B cell (primary cell): ENCODE results near the gene FAR2. TPM values are rescaled to one million over a fixed set of nuclear protein-coding genes. Genes with fewer than 3 reads are reported as not detected.

Experiments
- ATAC-seq: fragments of 200-7000 bp; cut with Tn5 transposase; one replicate; pipeline ENCODE4 v1.10.0; 2021; ENCODE audit warnings: low read depth, mild to moderate bottlenecking, moderate number of reproducible peaks, moderate library complexity
- CTCF ChIA-PET: fragments of 350-600 bp; sonication (Branson Sonifier 250); formaldehyde crosslinking; loops from one replicate; lab custom pipeline; 2021; ENCODE audit warnings: antibody characterized with exemption, inconsistent platforms; lab: Charles Lee
- POLR2A ChIA-PET: fragments of 350-600 bp; sonication (Branson Sonifier 250); formaldehyde crosslinking; loops from one replicate; lab custom pipeline; 2021; ENCODE audit warnings: antibody characterized with exemption; lab: Charles Lee
- DNase-seq: peaks from one replicate; pipeline ENCODE4 v3.0.0; 2013
- H2AFZ ChIP-seq: 2 replicates; pipeline ENCODE4 v1.6.1; 2012; ENCODE audit warnings: mild to moderate bottlenecking, low read depth, low read length; ENCODE audit not compliant: insufficient read depth, poor library complexity, severe bottlenecking
- H3K27ac ChIP-seq, 2 donors: 1 replicate in 1 of 2; 2 replicates in 1 of 2; pipeline ENCODE4 v1.5.1; 2012 to 2013; ENCODE audit warnings: low read length in 2 of 2, mild to moderate bottlenecking in 2 of 2, moderate library complexity in 1 of 2
- H3K27me3 ChIP-seq, 4 experiments: fragments of 200-600 bp in 1 of 4; sonication (generic) in 1 of 4; replicated peaks in 1 of 4; 1 replicate in 2 of 4; 2 replicates in 2 of 4; pipeline versions ENCODE4 v1.6.1 to v1.7.0; 2013 to 2016; ENCODE audit warnings: low read length in 3 of 4, mild to moderate bottlenecking in 2 of 4, mixed read lengths in 1 of 4, moderate library complexity in 1 of 4; ENCODE audit not compliant: insufficient read depth in 4 of 4, control insufficient read depth in 3 of 4; ENCODE audit errors: control extremely low read depth in 1 of 4
- H3K36me3 ChIP-seq, 2 experiments: replicated peaks in 1 of 2; 1 replicate in 1 of 2; 2 replicates in 1 of 2; pipeline versions ENCODE4 v1.6.1 to v1.7.1; 2013; ENCODE audit warnings: low read length in 1 of 2; ENCODE audit not compliant: insufficient read depth in 2 of 2, control insufficient read depth in 1 of 2; ENCODE audit errors: control extremely low read depth in 1 of 2, extremely low read depth in 1 of 2
- H3K4me1 ChIP-seq, 2 donors: fragments of 200-600 bp in 1 of 2; sonication (generic) in 1 of 2; 1 replicate in 1 of 2; 2 replicates in 1 of 2; pipeline versions ENCODE4 v1.5.1 to v1.6.1; 2013 to 2017; ENCODE audit warnings: low read length in 2 of 2; ENCODE audit not compliant: control insufficient read depth in 2 of 2, insufficient read depth in 2 of 2
- H3K4me2 ChIP-seq: replicated peaks from 2 replicates; pipeline ENCODE3; 2012; ENCODE audit warnings: mild to moderate bottlenecking, low read depth, low read length; ENCODE audit not compliant: poor library complexity, severe bottlenecking
- H3K4me3 ChIP-seq, 5 experiments: fragments of 200-600 bp in 1 of 5; sonication (generic) in 1 of 5; 1 replicate in 3 of 5; 2 replicates in 2 of 5; pipeline versions ENCODE4 v1.5.1 to v1.7.0; 2011 to 2016; ENCODE audit warnings: low read length in 4 of 5, mild to moderate bottlenecking in 4 of 5, low read depth in 2 of 5, control low read depth in 1 of 5, moderate library complexity in 1 of 5; ENCODE audit not compliant: insufficient read depth in 1 of 5; ENCODE audit errors: control extremely low read depth in 1 of 5, extremely low read depth in 1 of 5
- H3K79me2 ChIP-seq: fragments of 200-600 bp; sonication (generic); one replicate; pipeline ENCODE4 v1.6.0; 2016; ENCODE audit warnings: low read length; ENCODE audit not compliant: control insufficient read depth, insufficient read depth
- H3K9ac ChIP-seq: fragments of 200-600 bp; sonication (generic); 2 replicates; pipeline ENCODE4 v1.6.1; 2017; ENCODE audit warnings: mild to moderate bottlenecking, low read length, moderate library complexity
- H3K9me3 ChIP-seq, 3 donors: one replicate each; pipeline versions ENCODE4 v1.6.1 to v1.7.1; 2013; ENCODE audit warnings: low read length in 2 of 3; ENCODE audit not compliant: control insufficient read depth in 2 of 3, insufficient read depth in 1 of 3; ENCODE audit errors: control extremely low read depth in 1 of 3
- H4K20me1 ChIP-seq: 2 replicates; pipeline ENCODE4 v1.6.0; 2012; ENCODE audit warnings: mild to moderate bottlenecking, low read length; ENCODE audit not compliant: insufficient read depth, control insufficient read depth, poor library complexity, severe bottlenecking
- H3K27ac Mint-ChIP-seq: one replicate; pipeline ENCODE4 v1.8.0; 2021; ENCODE audit warnings: mixed read lengths
- H3K27me3 Mint-ChIP-seq: one replicate; pipeline ENCODE4 v1.8.0; 2021; ENCODE audit warnings: mixed read lengths
- H3K4me1 Mint-ChIP-seq: one replicate; pipeline ENCODE4 v1.8.0; 2021; ENCODE audit warnings: mixed read lengths
- H3K4me3 Mint-ChIP-seq: one replicate; pipeline ENCODE4 v1.8.0; 2021; ENCODE audit warnings: mixed read lengths
- H3K9me3 Mint-ChIP-seq: one replicate; pipeline ENCODE4 v1.8.0; 2022; ENCODE audit warnings: mixed read lengths; ENCODE audit not compliant: insufficient read depth
- EZH2 ChIP-seq: IDR thresholded peaks from 2 replicates; pipeline ENCODE4 v1.6.1; 2012; ENCODE audit warnings: borderline replicate concordance, low read depth, mild to moderate bottlenecking, moderate library complexity, low read length; ENCODE audit not compliant: insufficient read depth, poor library complexity, severe bottlenecking
- WGBS: methylation state at CpG from one replicate; pipeline ENCODE4 v1.1.5; 2013; ENCODE audit warnings: missing lambda C conversion rate; ENCODE audit not compliant: insufficient coverage; 5-methylcytosine and 5-hydroxymethylcytosine counted together
- intact Hi-C: fragments of 100-400 bp; cut with micrococcal nuclease; formaldehyde crosslinking; loops from one replicate; pipeline ENCODE4 v1.10.0; 2022
- polyA plus RNA-seq: library from polyadenylated mRNA; depleted of rRNA; stranded (reverse); fragments of >200 nt; gene quantifications from 2 replicates; pipeline ENCODE4 v1.2.3, GENCODE V29; 2012
- total RNA-seq, 2 donors: library from RNA; stranded (reverse); fragments of 120-200 nt in 1 of 2; gene quantifications; 1 replicate in 1 of 2; 2 replicates in 1 of 2; pipeline versions ENCODE4 v1.2.3 to v1.2.4, GENCODE V29; 2013 to 2022
- TF ChIP-seq, protein P1 (sequence below): fragments of 200-600 bp; IDR thresholded peaks from one replicate; pipeline ENCODE4 v1.8.0; 2022; ENCODE audit warnings: antibody characterized with exemption, mild to moderate bottlenecking

FAR2 gene
- total and polyA plus RNA-seq, 2 donors (not counting 1 experiment from before 2014, with no cell fraction given) = 0.39 TPM; not detected in 1

DNA sequence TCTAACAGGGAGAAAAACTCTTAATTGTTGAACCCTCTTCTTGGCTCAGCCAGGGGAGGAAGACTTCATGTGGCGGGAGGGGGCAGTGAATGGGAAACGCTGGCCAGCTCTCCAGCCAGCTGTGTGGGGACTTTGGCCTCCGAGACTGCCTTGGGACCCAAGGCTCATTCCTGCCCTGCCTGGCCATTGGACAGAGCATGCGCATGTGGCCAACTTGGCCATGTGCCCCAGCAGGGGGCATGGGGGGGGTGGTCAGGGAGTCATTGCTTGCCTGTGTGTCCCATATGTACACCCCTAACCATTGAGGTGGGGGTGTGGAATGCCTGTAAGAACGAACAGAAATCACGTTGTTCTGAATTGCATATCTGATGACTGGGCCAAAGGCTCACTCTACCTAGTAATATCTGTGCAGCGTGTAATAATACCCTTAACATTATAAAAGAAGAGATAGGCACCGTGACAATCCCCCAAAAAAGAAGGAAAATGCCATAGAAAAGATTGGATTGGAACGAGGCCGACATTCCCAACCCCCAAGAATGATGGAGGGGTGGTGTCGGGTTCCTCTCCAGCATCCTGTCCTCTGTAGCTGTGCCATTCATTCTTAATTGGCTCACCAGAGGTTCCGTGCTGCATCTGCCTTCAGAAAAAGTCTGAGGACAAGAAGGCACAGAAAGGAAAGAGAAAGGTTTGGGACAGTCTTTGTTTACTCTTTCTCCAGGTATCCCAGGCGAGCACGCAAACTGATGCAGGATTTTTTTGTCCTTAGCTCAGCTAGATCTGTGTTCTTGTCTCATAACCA is 3.5 kb upstream of the FAR2 start:
- H3K79me2 ChIP-seq = no peaks in the 10 kb centered on the region
- H4K20me1 ChIP-seq = no peaks in the 10 kb centered on the region
- Mint-ChIP-seq H3K4me1 (peaks cover 8% of the 10 kb centered on the region), H3K27ac (no peak overlapping the region), H3K9me3 (no peaks in the 10 kb centered on the region), H3K27me3 (peaks cover 41% of the 10 kb centered on the region), H3K4me3 (no peak overlapping the region)
- TF ChIP-seq EZH2 = no peak
- TF ChIP-seq, protein P1, sequence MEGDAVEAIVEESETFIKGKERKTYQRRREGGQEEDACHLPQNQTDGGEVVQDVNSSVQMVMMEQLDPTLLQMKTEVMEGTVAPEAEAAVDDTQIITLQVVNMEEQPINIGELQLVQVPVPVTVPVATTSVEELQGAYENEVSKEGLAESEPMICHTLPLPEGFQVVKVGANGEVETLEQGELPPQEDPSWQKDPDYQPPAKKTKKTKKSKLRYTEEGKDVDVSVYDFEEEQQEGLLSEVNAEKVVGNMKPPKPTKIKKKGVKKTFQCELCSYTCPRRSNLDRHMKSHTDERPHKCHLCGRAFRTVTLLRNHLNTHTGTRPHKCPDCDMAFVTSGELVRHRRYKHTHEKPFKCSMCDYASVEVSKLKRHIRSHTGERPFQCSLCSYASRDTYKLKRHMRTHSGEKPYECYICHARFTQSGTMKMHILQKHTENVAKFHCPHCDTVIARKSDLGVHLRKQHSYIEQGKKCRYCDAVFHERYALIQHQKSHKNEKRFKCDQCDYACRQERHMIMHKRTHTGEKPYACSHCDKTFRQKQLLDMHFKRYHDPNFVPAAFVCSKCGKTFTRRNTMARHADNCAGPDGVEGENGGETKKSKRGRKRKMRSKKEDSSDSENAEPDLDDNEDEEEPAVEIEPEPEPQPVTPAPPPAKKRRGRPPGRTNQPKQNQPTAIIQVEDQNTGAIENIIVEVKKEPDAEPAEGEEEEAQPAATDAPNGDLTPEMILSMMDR = no peak
- no peak overlapping the region for H3K27ac ChIP-seq
- no peak overlapping the region for H2AFZ ChIP-seq
- 98% methylated on average over 9 of the region's 14 CpGs for WGBS
- intact Hi-C loops = no loop called here
- no peak for DNase-seq
- H3K27me3 ChIP-seq = peaks cover 0 to 30% (median 16%) of the 10 kb centered on the region in 4 experiments
- peaks cover 20 to 23% of the 10 kb centered on the region in 2 donors for H3K4me1 ChIP-seq
- no peak overlapping the region for H3K4me3 ChIP-seq
- H3K36me3 ChIP-seq = no peaks in the 10 kb centered on the region
- ChIA-PET POLR2A (no interaction called here), CTCF (no interaction called here)
- H3K9ac ChIP-seq = no peak overlapping the region
- H3K4me2 ChIP-seq = no peak overlapping the region
- ATAC-seq = no peak
- peaks cover 0 to 15% (median 0%) of the 10 kb centered on the region in 3 donors for H3K9me3 ChIP-seq

DNA sequence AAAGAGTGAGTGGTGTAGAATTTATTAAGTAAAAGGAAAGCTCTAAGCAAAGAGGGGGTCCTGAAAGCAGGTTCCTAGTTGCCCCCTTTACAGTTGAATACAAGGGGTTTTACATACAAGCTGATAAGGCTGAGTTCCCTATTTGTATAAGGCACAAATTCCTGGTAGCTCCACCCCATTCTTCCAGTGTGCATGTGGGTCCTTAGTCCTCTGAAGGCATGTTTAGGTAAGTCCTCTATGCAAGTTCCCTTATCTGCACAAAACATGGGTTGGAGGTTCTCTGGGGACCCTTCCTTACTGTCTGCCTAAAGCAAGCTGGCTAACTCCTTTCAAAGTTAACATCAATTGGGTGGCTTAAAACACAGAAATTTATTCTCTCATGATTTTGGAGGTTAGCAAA is 2.9 kb upstream of the FAR2 start:
- no peak overlapping the region for H3K27ac ChIP-seq
- H2AFZ ChIP-seq = no peak overlapping the region
- ATAC-seq = no peak
- Mint-ChIP-seq H3K4me3 (no peak overlapping the region), H3K27me3 (peaks cover 46% of the 10 kb centered on the region), H3K9me3 (no peaks in the 10 kb centered on the region), H3K4me1 (peaks cover 8% of the 10 kb centered on the region), H3K27ac (no peak overlapping the region)
- ChIA-PET CTCF (no interaction called here), POLR2A (no interaction called here)
- no peaks in the 10 kb centered on the region for H3K79me2 ChIP-seq
- no peak overlapping the region for H3K9ac ChIP-seq
- H3K4me2 ChIP-seq = no peak overlapping the region
- TF ChIP-seq EZH2 = no peak
- TF ChIP-seq, protein P1 = no peak
- DNase-seq = no peak
- H3K4me3 ChIP-seq = no peak overlapping the region
- H4K20me1 ChIP-seq = no peaks in the 10 kb centered on the region
- peaks cover 20 to 23% of the 10 kb centered on the region in 2 donors for H3K4me1 ChIP-seq
- peaks cover 0 to 30% (median 17%) of the 10 kb centered on the region in 4 experiments for H3K27me3 ChIP-seq
- intact Hi-C loops = no loop called here
- H3K9me3 ChIP-seq = peaks cover 0 to 11% (median 0%) of the 10 kb centered on the region in 3 donors
- H3K36me3 ChIP-seq = no peaks in the 10 kb centered on the region
